Measurements from ENCODE around the gene YBX2.

Gene YBX2

DNA sequence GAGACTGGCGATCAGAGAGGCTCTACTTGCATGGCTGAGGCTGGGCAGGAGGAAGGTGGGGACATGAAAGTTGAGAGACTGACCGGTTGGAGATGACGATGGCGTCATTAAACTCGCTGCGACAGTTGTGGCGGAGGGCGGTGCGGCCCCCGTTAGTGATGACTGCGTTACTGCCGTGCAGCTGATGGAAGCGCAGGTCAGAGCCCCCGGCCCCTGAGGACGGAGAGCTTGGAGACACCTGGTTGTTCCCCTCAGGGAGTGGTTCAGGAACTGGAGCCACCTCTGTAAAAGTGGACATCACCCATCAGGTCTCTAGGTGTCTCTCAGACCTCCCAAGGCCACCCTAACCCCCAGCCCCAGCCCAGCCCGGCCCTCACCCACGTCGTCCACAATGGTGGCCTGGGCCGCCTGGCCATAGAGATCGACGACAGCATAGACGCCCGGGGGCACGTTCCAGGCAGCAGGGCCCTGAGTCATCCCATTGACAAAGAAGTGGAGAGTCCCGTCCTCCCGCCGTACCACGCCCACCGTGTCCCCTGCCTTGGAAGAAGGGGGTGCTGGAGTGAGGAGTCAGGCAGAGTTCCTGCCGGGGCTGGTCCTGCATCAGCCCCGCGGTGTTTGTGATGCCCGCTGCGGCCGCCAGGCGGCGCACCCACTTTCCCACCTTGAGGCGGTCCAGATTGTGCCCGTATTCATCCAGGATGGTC lies 29.4 kb upstream of the YBX2 start:
- Histone ChIP-seq H3K9me3 (ENCODE audit: control insufficient read depth, insufficient read depth, low read length) (no peaks in the 10 kb centered on the region), H3K4me3 (ENCODE audit: low read depth, low read length) (no peak overlapping the region), H3K9ac (ENCODE audit: low read depth, low read length) (no peak overlapping the region), H3K27ac (ENCODE audit: low read depth, low read length) (no peak overlapping the region), H3K27me3 (ENCODE audit: control insufficient read depth, insufficient read depth, low read length) (no peaks in the 10 kb centered on the region), H3K36me3 (ENCODE audit: control insufficient read depth, insufficient read depth, low read length) (peaks cover 71% of the 10 kb centered on the region), H3K4me1 (ENCODE audit: control insufficient read depth, insufficient read depth, low read length) (0 out of 2 replicates have a peak, but pooled peaks cover 4% of the 10 kb centered on the region)

DNA sequence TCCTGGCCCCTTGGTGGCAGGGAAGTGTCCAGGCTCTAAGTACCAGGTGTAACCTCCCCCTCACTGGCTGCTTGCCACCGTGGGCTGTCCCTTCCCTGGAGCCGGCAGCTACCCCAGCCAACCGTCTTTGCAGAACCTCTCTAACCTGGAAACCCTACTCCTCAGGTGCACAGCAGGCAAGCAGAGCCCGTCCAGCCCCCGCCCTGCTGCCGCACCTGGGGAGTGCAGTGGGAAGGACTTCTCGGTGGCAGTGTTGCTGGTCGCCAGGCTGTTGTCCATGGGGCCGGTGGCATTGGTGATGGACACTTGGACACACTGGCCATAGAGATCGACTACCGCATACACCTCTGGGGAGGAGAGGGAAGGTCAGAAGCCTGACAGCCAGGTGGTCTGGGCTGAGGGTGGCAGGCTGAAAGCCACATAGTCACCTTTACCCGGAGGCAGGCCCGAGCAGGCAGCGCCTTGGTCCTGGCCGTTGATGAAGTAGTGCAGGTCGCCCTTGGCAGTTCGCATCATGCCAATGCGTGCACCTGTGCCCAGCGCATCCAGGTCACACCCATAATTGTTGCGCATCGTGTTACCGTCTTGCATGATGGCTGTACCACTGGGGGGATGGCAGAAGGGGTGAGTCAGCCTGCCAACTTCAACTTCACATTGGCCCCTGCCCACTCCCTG lies 28.2 kb upstream of the YBX2 start:
- H3K36me3 ChIP-seq (ENCODE audit: control insufficient read depth, insufficient read depth, low read length) = peaks cover 83% of the 10 kb centered on the region
- H3K4me3 ChIP-seq (ENCODE audit: low read depth, low read length) = no peak overlapping the region
- H3K4me1 ChIP-seq (ENCODE audit: control insufficient read depth, insufficient read depth, low read length) = no peaks in the 10 kb centered on the region
- H3K27ac ChIP-seq (ENCODE audit: low read depth, low read length) = no peak overlapping the region
- no peak overlapping the region for H3K9ac ChIP-seq (ENCODE audit: low read depth, low read length)
- no peaks in the 10 kb centered on the region for H3K9me3 ChIP-seq (ENCODE audit: control insufficient read depth, insufficient read depth, low read length)
- H3K27me3 ChIP-seq (ENCODE audit: control insufficient read depth, insufficient read depth, low read length) = no peaks in the 10 kb centered on the region

DNA sequence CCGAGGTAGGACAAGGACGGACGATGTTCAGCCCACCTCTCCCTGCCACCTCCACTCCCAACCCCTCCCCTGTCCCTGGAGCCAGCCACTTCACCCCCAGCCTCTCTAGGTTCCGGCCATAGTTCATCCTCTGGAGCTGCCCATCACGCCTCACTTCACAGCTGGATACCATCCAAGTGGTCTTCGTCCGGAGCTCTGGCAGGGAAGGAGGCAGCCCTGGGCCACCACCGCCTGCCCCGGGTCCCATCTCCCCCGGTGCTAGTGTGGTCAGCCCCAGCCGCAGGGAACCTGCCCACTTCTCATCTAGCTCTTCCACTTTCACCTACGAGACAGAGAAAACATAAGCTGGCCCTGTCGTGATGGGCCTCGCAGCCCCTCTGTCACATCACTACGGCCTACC lies 27.0 kb upstream of the YBX2 start:
- no peaks in the 10 kb centered on the region for H3K27me3 ChIP-seq (ENCODE audit: control insufficient read depth, insufficient read depth, low read length)
- no peaks in the 10 kb centered on the region for H3K9me3 ChIP-seq (ENCODE audit: control insufficient read depth, insufficient read depth, low read length)
- H3K9ac ChIP-seq (ENCODE audit: low read depth, low read length) = no peak overlapping the region
- no peak overlapping the region for H3K27ac ChIP-seq (ENCODE audit: low read depth, low read length)
- H3K4me1 ChIP-seq (ENCODE audit: control insufficient read depth, insufficient read depth, low read length) = no peaks in the 10 kb centered on the region
- no peak overlapping the region for H3K4me3 ChIP-seq (ENCODE audit: low read depth, low read length)
- H3K36me3 ChIP-seq (ENCODE audit: control insufficient read depth, insufficient read depth, low read length) = peaks cover 87% of the 10 kb centered on the region

DNA sequence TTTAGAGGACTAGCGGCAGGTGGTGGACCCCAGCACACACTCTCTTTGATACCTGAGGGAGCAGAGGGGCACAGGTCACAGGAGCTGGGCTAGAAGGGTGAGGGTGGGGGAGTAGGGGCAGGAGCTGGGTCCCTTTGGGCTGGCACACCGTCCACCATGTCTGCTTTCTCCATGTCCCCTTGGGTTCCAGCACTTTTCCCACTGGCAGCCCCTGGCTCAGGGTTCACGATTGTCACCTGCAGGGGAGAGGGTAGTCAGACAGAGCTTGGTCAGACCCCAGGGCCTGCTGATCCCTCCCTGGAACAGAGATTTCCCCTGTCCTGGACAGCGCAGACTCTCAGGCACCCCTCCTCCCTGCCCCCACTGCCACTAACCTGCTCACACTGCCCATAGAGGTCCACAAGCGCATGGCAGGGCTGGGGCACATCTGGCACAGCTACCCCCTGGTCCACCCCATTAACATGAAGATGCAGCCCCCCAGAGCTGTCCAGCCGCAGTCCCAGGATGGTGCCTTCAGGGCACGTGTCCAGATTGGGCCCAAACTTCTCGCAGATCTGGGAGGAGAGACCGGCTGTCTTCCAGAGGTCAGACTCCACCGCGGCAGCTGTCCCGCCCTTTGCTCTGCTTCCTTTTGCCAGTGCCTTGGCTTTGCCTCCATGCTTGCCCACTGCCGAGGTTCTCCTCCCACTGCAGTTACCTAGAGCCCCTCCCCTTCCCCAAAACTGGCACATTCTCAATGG lies 23.9 kb upstream of the YBX2 start:
- H3K4me3 ChIP-seq (ENCODE audit: low read depth, low read length) = no peak overlapping the region
- H3K36me3 ChIP-seq (ENCODE audit: control insufficient read depth, insufficient read depth, low read length) = peaks cover 74% of the 10 kb centered on the region
- H3K27ac ChIP-seq (ENCODE audit: low read depth, low read length) = no peak overlapping the region
- no peak overlapping the region for H3K9ac ChIP-seq (ENCODE audit: low read depth, low read length)
- 0 out of 2 replicates have a peak, but pooled peaks cover 4% of the 10 kb centered on the region for H3K4me1 ChIP-seq (ENCODE audit: control insufficient read depth, insufficient read depth, low read length)
- no peaks in the 10 kb centered on the region for H3K9me3 ChIP-seq (ENCODE audit: control insufficient read depth, insufficient read depth, low read length)
- H3K27me3 ChIP-seq (ENCODE audit: control insufficient read depth, insufficient read depth, low read length) = no peaks in the 10 kb centered on the region

DNA sequence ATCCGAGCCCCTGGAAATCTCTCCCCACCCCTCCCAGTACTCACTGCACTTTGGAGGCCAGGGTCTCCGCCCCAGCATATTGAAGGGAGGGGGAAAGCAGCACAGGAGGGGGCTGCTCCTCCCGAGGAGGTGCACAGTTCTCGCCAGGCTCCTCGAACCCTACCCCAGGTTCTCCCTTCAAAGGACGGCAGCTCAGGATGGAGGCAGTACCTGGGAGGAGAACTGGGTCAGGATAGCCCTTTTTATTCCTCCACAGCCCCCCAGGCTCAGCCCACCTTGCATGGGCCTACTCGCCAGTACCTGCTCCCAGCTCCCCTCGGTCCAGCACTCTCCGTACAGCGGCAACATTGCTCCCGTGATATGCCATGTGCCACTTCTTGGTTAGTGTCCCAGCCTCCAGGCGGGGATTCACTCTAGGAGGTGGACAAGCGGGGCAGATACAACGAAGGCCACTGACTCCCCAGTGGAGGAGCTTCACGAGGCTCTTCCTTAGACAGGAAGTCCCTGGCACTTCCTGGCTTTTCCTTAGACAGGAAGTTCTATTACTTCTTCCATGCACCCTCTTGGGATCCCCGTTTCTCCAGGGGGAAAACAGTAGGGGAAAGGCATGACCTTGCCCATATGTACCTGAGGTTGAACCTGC lies 22.8 kb upstream of the YBX2 start:
- H3K9me3 ChIP-seq (ENCODE audit: control insufficient read depth, insufficient read depth, low read length) = no peaks in the 10 kb centered on the region
- H3K4me1 ChIP-seq (ENCODE audit: control insufficient read depth, insufficient read depth, low read length) = 0 out of 2 replicates have a peak, but pooled peaks cover 4% of the 10 kb centered on the region
- H3K4me3 ChIP-seq (ENCODE audit: low read depth, low read length) = no peak overlapping the region
- no peaks in the 10 kb centered on the region for H3K27me3 ChIP-seq (ENCODE audit: control insufficient read depth, insufficient read depth, low read length)
- peaks cover 74% of the 10 kb centered on the region for H3K36me3 ChIP-seq (ENCODE audit: control insufficient read depth, insufficient read depth, low read length)
- no peak overlapping the region for H3K9ac ChIP-seq (ENCODE audit: low read depth, low read length)
- no peak overlapping the region for H3K27ac ChIP-seq (ENCODE audit: low read depth, low read length)

DNA sequence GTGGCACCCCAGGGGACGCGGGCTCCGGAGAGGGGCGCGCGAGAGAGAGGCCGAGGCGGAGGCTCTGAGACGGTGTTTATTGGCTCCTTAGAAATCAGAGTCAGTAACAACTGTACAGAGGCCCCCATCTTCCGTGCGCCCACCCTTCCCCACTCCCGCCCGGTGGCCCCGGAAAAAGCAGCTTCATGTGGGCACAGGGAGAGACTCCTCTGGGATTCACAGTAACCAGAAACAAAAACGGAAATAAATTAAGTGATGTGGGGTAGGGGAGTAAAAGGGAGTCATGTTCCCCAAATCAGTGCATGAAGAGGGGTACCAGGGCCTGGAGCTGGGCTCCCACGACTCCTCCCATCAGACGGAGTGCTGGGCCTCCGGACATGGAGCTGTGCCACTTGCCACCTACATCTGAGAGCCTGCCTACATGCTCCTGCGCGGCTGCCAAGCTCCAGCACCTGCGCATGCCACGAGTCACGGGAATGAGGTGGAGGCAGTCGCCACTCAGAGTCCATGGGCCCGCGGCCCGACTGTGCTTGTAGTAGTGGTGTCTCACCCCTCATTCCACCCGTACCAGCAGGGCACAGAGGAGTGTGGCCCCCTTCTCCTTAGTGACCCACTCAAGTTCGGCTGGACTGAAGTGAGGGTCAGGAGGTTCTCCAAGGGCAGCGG lies 21.3 kb upstream of the YBX2 start:
- Histone ChIP-seq H3K27ac (ENCODE audit: low read depth, low read length) (peak overlapping the region; percentile 93), H3K36me3 (ENCODE audit: control insufficient read depth, insufficient read depth, low read length) (peaks cover 73% of the 10 kb centered on the region), H3K9ac (ENCODE audit: low read depth, low read length) (peak overlapping the region; percentile 66; the same call in 1 of the 2 replicates), H3K4me1 (ENCODE audit: control insufficient read depth, insufficient read depth, low read length) (0 out of 2 replicates have a peak, but pooled peaks cover 4% of the 10 kb centered on the region), H3K9me3 (ENCODE audit: control insufficient read depth, insufficient read depth, low read length) (no peaks in the 10 kb centered on the region), H3K27me3 (ENCODE audit: control insufficient read depth, insufficient read depth, low read length) (no peaks in the 10 kb centered on the region), H3K4me3 (ENCODE audit: low read depth, low read length) (peak overlapping the region; percentile 80)

DNA sequence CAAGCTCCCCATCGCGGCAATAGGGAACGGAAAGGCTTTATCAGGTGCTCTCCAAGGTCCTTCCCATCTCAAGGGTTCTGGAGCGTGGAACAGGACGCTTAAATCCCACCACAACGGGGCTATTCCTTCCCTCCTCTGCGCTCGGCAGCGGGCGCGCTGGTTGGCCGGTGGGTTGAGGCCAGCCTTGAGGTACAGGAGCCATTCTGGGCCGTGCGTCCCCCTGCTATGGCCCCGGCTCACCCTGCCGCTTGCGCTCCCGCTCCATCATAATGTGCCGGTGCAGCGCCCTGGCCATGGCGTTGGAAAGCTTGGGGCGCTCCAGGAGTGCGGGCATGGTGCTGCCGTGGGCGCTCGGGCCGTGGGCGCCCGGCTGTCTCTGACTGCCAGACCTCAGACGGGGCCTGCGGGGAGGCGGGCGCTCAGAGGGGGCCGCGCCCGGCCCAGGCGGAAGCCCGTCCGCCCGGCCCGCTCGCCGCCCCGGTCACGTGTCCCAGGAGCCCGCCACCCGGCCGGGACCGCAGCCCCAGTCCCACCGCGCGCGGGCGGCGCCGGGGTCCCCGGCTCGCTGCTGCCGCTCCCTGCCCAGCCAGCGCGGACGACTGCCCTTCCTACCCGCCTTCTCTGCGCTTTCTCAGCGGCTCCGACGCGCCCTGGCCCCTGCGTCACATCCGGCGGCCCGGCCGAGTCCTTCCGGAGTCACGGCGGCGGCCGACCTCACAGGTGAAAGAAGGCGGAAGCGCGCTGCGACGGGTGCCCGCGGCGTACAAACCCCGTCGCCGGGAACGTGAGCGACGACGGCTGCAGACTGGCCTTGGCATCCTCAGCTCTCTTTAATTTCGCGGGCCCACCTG lies 20.5 kb upstream of the YBX2 start, which contains the start of gene GPS2:
GPS2 (minus strand) TSS at position 642 of the 851 bp plus-strand sequence; CDS start at position 334, 308 bp downstream.
- Histone ChIP-seq H3K27ac (ENCODE audit: low read depth, low read length) (peak within 1 kb of the TSS; percentile 93), H3K36me3 (ENCODE audit: control insufficient read depth, insufficient read depth, low read length) (peaks cover 73% of the 10 kb centered on the region), H3K9me3 (ENCODE audit: control insufficient read depth, insufficient read depth, low read length) (no peaks in the 10 kb centered on the region), H3K4me1 (ENCODE audit: control insufficient read depth, insufficient read depth, low read length) (peaks cover 6% of the 10 kb centered on the region; the same call in 1 of the 2 replicates), H3K9ac (ENCODE audit: low read depth, low read length) (peak within 1 kb of the TSS; percentile 66), H3K4me3 (ENCODE audit: low read depth, low read length) (peak within 1 kb of the TSS; percentile 80), H3K27me3 (ENCODE audit: control insufficient read depth, insufficient read depth, low read length) (no peaks in the 10 kb centered on the region)

DNA sequence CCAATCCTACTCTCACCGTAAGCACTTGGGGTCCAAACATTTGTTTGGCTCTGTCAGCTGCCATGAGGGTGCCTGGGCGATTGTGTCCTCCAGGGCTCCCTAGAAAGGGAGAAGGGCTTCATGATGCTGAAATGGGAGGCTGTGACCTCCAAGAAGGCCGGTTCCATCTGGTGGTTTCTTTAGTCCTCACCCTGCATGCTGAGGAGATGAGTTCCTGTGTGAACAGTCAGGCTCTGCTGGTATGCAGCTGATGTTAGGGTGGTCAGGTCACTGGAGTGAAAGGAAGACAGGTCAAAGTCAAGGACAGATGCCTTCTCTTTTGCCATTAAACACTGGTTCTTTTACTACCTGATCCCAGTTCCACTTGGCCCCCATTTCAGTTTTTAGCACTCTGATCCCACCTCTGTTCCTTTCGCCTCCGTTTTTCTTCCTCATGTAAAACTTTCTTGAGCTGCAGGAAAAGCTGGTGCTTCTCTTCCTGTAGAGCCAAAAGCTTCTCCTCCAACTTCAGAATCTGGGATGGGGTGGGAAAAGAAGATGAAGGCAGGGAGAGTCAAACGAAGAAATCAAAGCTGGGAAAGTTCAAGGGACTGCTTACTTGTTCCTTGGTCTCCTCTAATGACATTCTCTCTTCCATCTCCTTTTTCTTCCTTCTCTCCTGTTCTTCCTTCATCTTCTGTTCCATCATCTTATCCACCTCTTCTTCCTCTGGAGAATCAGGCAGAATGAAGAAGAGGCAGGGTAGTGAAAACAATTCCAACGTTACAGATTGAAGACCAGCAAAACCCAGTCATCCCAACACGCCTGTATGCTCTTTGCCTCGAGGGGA lies 19.7 kb upstream of the YBX2 start:
- Histone ChIP-seq H3K4me1 (ENCODE audit: control insufficient read depth, insufficient read depth, low read length) (peaks cover 12% of the 10 kb centered on the region; the same call in 1 of the 2 replicates), H3K9me3 (ENCODE audit: control insufficient read depth, insufficient read depth, low read length) (no peaks in the 10 kb centered on the region), H3K27ac (ENCODE audit: low read depth, low read length) (peak overlapping the region; percentile 93), H3K9ac (ENCODE audit: low read depth, low read length) (peak overlapping the region; percentile 66), H3K4me3 (ENCODE audit: low read depth, low read length) (peak overlapping the region; percentile 80), H3K36me3 (ENCODE audit: control insufficient read depth, insufficient read depth, low read length) (peaks cover 80% of the 10 kb centered on the region), H3K27me3 (ENCODE audit: control insufficient read depth, insufficient read depth, low read length) (no peaks in the 10 kb centered on the region)
